Loucy (cell line): Measurements from ENCODE around the gene TOM1L1.

Experiments
- H2AFZ ChIP-seq: fragments of 200-600 bp; sonication (generic); 2 replicates; pipeline ENCODE4 v1.6.0; 2016; ENCODE audit warnings: antibody characterized with exemption, mild to moderate bottlenecking, low read length, moderate library complexity
- H3F3A ChIP-seq: fragments of 200-600 bp; 2 replicates; pipeline ENCODE4 v1.6.0; 2016; ENCODE audit warnings: antibody characterized with exemption, low read depth, mild to moderate bottlenecking
- H3K27me3 ChIP-seq: fragments of 200-600 bp; sonication (generic); 2 replicates; pipeline ENCODE4 v1.6.1; 2014; ENCODE audit warnings: low read length, mild to moderate bottlenecking; ENCODE audit not compliant: insufficient read depth, poor library complexity, severe bottlenecking
- H3K36me3 ChIP-seq: fragments of 200-600 bp; sonication (generic); 2 replicates; pipeline ENCODE4 v1.6.1; 2016; ENCODE audit warnings: low read length; ENCODE audit not compliant: insufficient read depth
- H3K4me1 ChIP-seq: fragments of 200-600 bp; sonication (generic); 2 replicates; pipeline ENCODE4 v1.5.1; 2014; ENCODE audit warnings: low read length, mild to moderate bottlenecking; ENCODE audit not compliant: insufficient read depth, poor library complexity, severe bottlenecking
- H3K4me2 ChIP-seq: fragments of 200-600 bp; sonication (generic); 2 replicates; pipeline ENCODE4 v1.6.0; 2014; ENCODE audit warnings: antibody characterized with exemption, low read length, low read depth, mild to moderate bottlenecking; ENCODE audit not compliant: poor library complexity, severe bottlenecking
- H3K4me3 ChIP-seq: fragments of 200-600 bp; sonication (generic); 2 replicates; pipeline ENCODE4 v1.5.1; 2014; ENCODE audit warnings: low read length, mild to moderate bottlenecking, mixed read lengths; ENCODE audit not compliant: poor library complexity, severe bottlenecking
- H3K79me2 ChIP-seq: fragments of 200-600 bp; sonication (generic); 2 replicates; pipeline ENCODE4 v1.6.1; 2014; ENCODE audit warnings: low read length; ENCODE audit not compliant: insufficient read depth
- H3K9ac ChIP-seq: fragments of 200-600 bp; sonication (generic); 2 replicates; pipeline ENCODE4 v1.6.0; 2014; ENCODE audit warnings: mild to moderate bottlenecking, low read depth, low read length, moderate library complexity; ENCODE audit not compliant: poor library complexity, severe bottlenecking
- H3K9me2 ChIP-seq: fragments of 200-600 bp; sonication (generic); replicated peaks from 2 replicates; pipeline ENCODE4 v1.6.1; 2016; ENCODE audit warnings: low read depth, low read length, mixed read lengths
- H3K9me3 ChIP-seq: fragments of 200-600 bp; sonication (generic); 2 replicates; pipeline ENCODE4 v1.6.1; 2014; ENCODE audit warnings: mild to moderate bottlenecking, antibody characterized with exemption, low read length, low read depth; ENCODE audit not compliant: insufficient read depth
- H4K20me1 ChIP-seq: fragments of 200-600 bp; sonication (generic); 2 replicates; pipeline ENCODE4 v1.6.0; 2014; ENCODE audit warnings: antibody characterized with exemption, low read length, mild to moderate bottlenecking; ENCODE audit not compliant: insufficient read depth, poor library complexity, severe bottlenecking
- EZH2phosphoT487 ChIP-seq: fragments of 200-600 bp; IDR thresholded peaks from 2 replicates; pipeline ENCODE4 v1.6.1; 2018; ENCODE audit warnings: antibody characterized with exemption, mild to moderate bottlenecking, moderate library complexity, borderline replicate concordance
- TF ChIP-seq, protein P1 (sequence below): fragments of 200-600 bp; sonication (generic); conservative IDR thresholded peaks from 2 replicates; pipeline ENCODE4 v1.5.1; 2014; ENCODE audit warnings: mild to moderate bottlenecking, antibody characterized with exemption, low read length

The TOM1L1 gene

DNA sequence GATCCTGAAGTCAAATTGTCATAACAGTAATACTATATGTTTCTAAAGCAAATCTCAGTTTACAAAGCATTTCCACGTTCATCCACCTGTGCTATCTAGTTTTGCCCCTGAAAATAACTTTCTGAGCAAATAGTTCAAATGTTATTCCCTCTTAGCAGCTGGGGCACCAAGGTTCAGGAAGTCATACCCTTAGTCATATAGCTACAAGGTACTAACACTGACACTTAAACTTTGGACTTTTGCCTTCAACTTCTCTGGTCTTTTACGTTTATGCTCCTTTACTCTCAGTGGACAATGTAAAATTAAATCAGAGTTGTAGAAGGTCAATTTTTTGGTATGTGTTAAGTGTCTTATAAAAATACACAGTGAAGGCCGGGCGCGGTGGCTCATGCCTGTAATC lies 34.8 kb downstream of the TOM1L1 start:
- Histone ChIP-seq H3K27me3 (no peaks in the 10 kb centered on the region), H3K9me2 (no peaks in the 10 kb centered on the region), H3K79me2 (no peaks in the 10 kb centered on the region), H3K4me2 (no peak overlapping the region), H3K4me3 (no peak overlapping the region), H2AFZ (no peak overlapping the region), H3K4me1 (no peaks in the 10 kb centered on the region), H3K36me3 (no peaks in the 10 kb centered on the region), H3K9ac (no peak overlapping the region), H3K9me3 (no peaks in the 10 kb centered on the region), H4K20me1 (no peaks in the 10 kb centered on the region), H3F3A (no peaks in the 10 kb centered on the region)
- TF ChIP-seq, protein P1, sequence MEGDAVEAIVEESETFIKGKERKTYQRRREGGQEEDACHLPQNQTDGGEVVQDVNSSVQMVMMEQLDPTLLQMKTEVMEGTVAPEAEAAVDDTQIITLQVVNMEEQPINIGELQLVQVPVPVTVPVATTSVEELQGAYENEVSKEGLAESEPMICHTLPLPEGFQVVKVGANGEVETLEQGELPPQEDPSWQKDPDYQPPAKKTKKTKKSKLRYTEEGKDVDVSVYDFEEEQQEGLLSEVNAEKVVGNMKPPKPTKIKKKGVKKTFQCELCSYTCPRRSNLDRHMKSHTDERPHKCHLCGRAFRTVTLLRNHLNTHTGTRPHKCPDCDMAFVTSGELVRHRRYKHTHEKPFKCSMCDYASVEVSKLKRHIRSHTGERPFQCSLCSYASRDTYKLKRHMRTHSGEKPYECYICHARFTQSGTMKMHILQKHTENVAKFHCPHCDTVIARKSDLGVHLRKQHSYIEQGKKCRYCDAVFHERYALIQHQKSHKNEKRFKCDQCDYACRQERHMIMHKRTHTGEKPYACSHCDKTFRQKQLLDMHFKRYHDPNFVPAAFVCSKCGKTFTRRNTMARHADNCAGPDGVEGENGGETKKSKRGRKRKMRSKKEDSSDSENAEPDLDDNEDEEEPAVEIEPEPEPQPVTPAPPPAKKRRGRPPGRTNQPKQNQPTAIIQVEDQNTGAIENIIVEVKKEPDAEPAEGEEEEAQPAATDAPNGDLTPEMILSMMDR, result no peak
- TF ChIP-seq EZH2phosphoT487, result no peak

DNA sequence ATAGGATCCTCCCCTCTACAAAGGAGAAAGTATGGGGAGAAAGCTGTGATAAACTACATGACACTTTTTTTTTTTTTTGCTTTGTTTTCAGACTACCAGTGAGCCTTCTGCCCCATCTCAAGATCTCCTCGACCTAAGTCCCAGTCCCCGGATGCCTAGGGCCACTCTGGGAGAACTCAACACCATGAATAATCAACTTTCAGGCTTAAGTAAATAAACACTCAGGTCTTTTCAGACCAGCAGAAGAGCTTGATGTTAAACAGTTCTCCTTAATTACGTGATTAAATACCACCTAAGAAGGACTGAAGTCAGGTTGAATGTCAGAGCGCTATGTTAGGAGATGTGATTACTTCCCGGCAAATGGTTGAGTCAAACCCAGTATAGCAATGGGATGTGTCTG lies 36.4 kb downstream of the TOM1L1 start:
- Histone ChIP-seq H4K20me1 (no peaks in the 10 kb centered on the region), H3K27me3 (no peaks in the 10 kb centered on the region), H3K9me3 (no peaks in the 10 kb centered on the region), H3K4me1 (no peaks in the 10 kb centered on the region), H3K4me3 (no peak overlapping the region), H3F3A (no peaks in the 10 kb centered on the region), H3K9me2 (no peaks in the 10 kb centered on the region), H3K36me3 (no peaks in the 10 kb centered on the region), H3K9ac (no peak overlapping the region), H2AFZ (no peak overlapping the region), H3K4me2 (no peak overlapping the region), H3K79me2 (no peaks in the 10 kb centered on the region)
- TF ChIP-seq, protein P1, result no peak

DNA sequence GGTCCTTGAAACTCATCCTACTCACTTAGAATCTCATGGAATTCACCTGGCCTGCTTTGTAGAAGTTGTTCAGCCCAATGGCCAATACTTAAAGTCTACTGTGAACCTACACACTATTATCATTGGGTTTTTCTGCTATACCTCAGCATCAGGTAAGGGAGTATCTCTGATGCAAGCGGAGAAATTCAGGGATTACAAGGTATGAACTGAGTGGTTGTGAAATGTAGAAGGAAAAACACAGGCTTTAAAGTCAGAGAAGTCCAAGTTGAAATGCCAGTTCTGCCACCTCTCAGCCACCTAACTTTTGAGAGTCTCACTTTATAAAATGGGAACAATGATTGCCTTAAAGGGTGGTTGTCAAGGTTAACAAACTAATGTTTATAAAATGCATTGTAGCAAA lies 36.8 kb downstream of the TOM1L1 start:
- no peak overlapping the region for H3K4me3 ChIP-seq
- H3K4me1 ChIP-seq, result no peaks in the 10 kb centered on the region
- no peaks in the 10 kb centered on the region for H3K9me3 ChIP-seq
- H3K4me2 ChIP-seq, result no peak overlapping the region
- no peak overlapping the region for H3K9ac ChIP-seq
- TF ChIP-seq, protein P1, result no peak
- no peak for TF ChIP-seq EZH2phosphoT487
- no peaks in the 10 kb centered on the region for H3K9me2 ChIP-seq
- H3K36me3 ChIP-seq, result no peaks in the 10 kb centered on the region
- no peaks in the 10 kb centered on the region for H3K79me2 ChIP-seq
- no peak overlapping the region for H2AFZ ChIP-seq
- H3F3A ChIP-seq, result no peaks in the 10 kb centered on the region
- H3K27me3 ChIP-seq, result no peaks in the 10 kb centered on the region
- no peaks in the 10 kb centered on the region for H4K20me1 ChIP-seq
